ENCODE results near the gene ABCC6.
"Not testable (repeated sequence)": the region's sequence is repeated elsewhere in the genome, so short reads cannot be mapped to it uniquely, and the experiment has no call there.

GRCh38 chr16:16218349-16218748 lies 4.9 kb downstream of the ABCC6 start:
- TF ChIP-seq, protein P1, sequence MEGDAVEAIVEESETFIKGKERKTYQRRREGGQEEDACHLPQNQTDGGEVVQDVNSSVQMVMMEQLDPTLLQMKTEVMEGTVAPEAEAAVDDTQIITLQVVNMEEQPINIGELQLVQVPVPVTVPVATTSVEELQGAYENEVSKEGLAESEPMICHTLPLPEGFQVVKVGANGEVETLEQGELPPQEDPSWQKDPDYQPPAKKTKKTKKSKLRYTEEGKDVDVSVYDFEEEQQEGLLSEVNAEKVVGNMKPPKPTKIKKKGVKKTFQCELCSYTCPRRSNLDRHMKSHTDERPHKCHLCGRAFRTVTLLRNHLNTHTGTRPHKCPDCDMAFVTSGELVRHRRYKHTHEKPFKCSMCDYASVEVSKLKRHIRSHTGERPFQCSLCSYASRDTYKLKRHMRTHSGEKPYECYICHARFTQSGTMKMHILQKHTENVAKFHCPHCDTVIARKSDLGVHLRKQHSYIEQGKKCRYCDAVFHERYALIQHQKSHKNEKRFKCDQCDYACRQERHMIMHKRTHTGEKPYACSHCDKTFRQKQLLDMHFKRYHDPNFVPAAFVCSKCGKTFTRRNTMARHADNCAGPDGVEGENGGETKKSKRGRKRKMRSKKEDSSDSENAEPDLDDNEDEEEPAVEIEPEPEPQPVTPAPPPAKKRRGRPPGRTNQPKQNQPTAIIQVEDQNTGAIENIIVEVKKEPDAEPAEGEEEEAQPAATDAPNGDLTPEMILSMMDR (tag by site-specific recombination; IDR thresholded peaks at IDR 0.05) = not testable (repeated sequence)
- not testable (repeated sequence) for TF ChIP-seq ZBTB20 (tag by site-specific recombination; IDR thresholded peaks at IDR 0.05); ZNF664 (tag by site-specific recombination; IDR thresholded peaks at IDR 0.05); ZNF138 (tag by site-specific recombination; IDR thresholded peaks at IDR 0.05; ENCODE audit: borderline replicate concordance); ZNF658 (tag by site-specific recombination; IDR thresholded peaks at IDR 0.05)
